ENCODE measurements around the gene NGF. TPM values are rescaled to one million over a fixed set of nuclear protein-coding genes. Genes with fewer than 3 reads are reported as not detected.

The NGF gene
- total RNA-seq, 8 experiments from 2014 or later, result 0.57 to 20.0 (median 0.78) TPM; not detected in 4

DNA sequence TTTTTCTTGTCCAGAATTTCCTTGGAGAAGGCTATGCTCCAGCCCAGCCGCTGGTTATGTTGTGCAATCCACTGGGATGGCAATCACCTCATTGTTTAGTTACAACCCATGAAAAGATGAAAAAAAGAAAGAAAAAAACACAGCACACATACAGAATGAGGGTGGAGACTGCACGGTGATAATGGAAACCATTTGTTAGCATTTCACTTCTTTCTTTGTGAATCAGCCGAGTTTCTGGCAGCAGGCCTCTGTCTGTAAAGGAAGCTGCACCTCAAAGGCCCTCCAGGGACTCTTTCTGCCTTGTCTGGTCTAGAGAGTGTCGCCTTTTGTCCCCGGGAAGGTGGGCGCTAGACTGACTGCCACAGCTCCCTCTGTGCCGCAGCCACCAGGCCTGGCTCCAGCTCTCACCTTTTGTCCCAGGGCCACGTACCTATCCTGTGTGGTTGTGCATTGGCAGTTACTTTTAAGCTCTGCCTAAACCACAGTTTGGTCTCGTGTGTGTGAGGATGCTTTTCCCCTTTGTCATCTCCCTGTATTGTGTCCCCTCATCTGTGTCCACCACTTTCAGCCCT, 35.6 kb downstream of the NGF start:
- no peak overlapping the region for H3K4me3 ChIP-seq
- 7 to 43% (median 28%) methylated on average over 3 to 9 of the region's 9 CpGs; no CpG with 5 or more reads in 1 of the 10 experiments for whole genome bisulfite sequencing, 10 experiments
- H3K4me1 ChIP-seq (replicated peaks in 1 of 2), result peaks cover 0 to 27% of the 10 kb centered on the region in 2 donors
- peak; percentile 61 to 93 (median 90) for ATAC-seq (replicated peaks in 6 of 8)
- H3K27ac ChIP-seq, result no peak overlapping the region
- in situ Hi-C loops (cut with MboI; ENCODE audit: low pct_unique_long_range_greater_than_20kb in 2 of 9, low sequenced_read_pairs in 9 of 9, unreplicated experiment in 9 of 9), result no loop called here

DNA sequence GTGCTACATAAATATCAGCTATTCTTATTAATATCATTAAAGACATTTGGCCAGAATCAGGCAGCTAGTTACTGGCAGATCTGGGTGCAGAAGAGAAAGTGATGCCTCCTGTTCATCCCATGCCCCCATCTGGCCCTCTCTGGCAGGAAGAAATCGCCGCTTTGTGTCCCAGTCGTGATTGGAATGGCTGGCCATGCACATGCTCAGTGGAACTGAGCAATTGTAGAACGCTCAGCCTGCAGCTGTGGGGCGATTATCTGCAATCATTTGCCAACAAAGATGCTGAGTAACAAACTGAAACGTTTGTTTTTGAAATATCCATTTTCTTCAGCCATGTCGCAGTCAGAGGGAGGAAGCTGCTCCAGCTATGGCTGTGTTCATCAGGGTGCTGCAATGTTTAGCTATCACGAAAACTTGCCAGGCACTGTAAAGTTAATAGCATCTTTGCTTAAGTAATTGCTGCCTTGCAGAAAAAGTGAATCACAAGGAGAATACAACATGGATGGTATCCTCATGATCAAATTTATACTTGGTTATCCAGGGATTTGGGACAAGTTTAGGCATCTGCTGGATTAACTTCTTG, 36.5 kb downstream of the NGF start:
- peaks cover 0 to 27% of the 10 kb centered on the region in 2 donors for H3K4me1 ChIP-seq (replicated peaks in 1 of 2)
- H3K27ac ChIP-seq, result no peak overlapping the region
- ATAC-seq (replicated peaks in 6 of 8), result no peak
- WGBS, 10 experiments, result 60 to 100% (median 88%) methylated on average over 2 to 8 of the region's 8 CpGs; no CpG with 5 or more reads in 1 of the 10 experiments
- in situ Hi-C loops (cut with MboI; ENCODE audit: low pct_unique_long_range_greater_than_20kb in 2 of 9, low sequenced_read_pairs in 9 of 9, unreplicated experiment in 9 of 9), result no loop called here
- H3K4me3 ChIP-seq, result no peak overlapping the region

DNA sequence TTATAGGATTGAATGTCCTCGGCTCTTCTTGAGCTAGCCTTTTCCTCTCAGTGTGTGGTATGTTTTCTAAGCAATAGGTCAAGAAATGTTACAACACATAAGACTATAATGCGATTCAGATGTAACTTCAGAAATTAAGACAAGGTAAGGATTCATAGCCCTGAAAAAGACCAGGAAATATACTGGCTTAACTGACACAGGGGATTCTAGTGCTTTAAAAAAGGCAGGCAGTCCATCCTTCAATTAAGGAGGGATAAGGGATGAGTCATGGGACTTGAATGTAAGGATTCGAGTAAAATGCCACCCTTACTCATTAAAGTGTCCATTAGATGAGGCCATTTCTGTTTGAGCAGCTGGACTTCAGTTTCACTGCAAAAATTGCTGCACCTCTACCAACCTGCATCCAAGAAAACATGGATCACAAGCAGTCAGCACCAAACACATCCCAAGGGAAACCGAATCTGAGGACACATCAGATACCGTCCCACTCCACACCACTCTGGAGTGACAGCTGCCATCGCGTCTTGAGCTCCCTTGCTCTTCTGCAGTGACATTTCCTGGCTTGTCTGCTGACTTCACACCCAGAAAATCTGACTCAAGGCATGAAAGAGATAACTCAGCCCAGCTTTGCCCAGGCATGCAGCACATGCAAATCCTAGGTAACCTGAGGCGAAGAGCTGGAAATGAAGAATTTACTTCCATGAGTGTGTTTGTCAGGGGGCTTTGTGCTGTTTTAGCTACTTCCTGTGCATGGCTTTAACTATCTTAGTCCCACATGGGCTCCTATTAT, 37.8 kb downstream of the NGF start:
- peaks cover 0 to 27% of the 10 kb centered on the region in 2 donors for H3K4me1 ChIP-seq (replicated peaks in 1 of 2)
- peak in 7 of 8 experiments; percentile 17 to 58 (median 34) for ATAC-seq (replicated peaks in 6 of 8)
- no peak overlapping the region for H3K27ac ChIP-seq
- no peak overlapping the region for H3K4me3 ChIP-seq
- 30 to 100% (median 89%) methylated on average over 1 to 8 of the region's 8 CpGs; no CpG with 5 or more reads in 1 of the 10 experiments for WGBS, 10 experiments
- in situ Hi-C loops (cut with MboI; ENCODE audit: low pct_unique_long_range_greater_than_20kb in 2 of 9, low sequenced_read_pairs in 9 of 9, unreplicated experiment in 9 of 9), result no loop called here

DNA sequence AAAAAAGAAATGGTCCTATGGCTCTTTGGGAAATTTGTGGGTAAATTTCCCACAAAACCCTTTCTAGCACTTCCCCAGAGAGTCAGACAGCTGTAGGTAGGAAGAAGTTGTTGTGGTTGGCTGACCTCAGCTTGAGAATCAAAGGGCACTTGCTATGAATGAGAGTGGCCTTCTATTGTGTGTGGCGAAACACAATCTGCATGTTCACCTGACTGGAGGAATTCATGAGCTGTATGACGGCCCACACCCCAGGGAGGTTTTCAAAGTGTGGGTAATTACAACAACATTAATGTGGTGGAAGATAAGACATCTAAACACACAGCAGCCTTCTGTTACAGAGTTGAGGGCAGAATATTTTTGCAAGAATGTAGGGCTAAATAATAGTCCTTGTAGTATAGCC, 38.8 kb downstream of the NGF start:
- 47 to 100% (median 86%) methylated on average over 1 to 2 of the region's 2 CpGs; no CpG with 5 or more reads in 5 of the 10 experiments for WGBS, 10 experiments
- Histone ChIP-seq H3K27ac (no peak overlapping the region), H3K4me1 (replicated peaks in 1 of 2) (peaks cover 0 to 27% of the 10 kb centered on the region in 2 donors), H3K4me3 (no peak overlapping the region)
- no peak for ATAC-seq (replicated peaks in 6 of 8)
- in situ Hi-C loops (cut with MboI; ENCODE audit: low pct_unique_long_range_greater_than_20kb in 2 of 9, low sequenced_read_pairs in 9 of 9, unreplicated experiment in 9 of 9), result loop anchor here in 1 of 9 experiments (25.0 kb wide), 1 partner anchor 288 kb away; no protein-coding TSS in a partner anchor

DNA sequence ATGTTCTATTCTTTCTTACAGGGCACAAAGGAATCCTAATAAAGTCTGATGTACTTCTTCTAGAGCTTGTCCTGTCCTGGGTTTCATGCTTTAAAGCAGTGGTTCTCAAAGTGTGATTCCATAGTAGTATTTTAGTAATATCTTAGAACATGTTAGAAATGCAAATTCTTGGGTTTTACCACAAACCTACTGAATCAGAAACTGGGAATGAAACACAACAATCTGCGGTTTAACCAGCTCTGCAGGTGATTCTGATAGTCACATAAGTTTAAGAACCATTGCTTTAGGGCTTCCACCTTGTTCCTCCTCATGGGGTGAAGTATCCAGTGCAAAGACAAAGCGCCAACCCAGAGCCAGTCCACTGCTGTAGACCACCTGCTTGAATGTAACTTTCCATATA, 41.1 kb downstream of the NGF start:
- 67 to 100% (median 93%) methylated on average over 1 to 2 of the region's 2 CpGs; no CpG with 5 or more reads in 2 of the 10 experiments for WGBS, 10 experiments
- Histone ChIP-seq H3K4me1 (replicated peaks in 1 of 2) (peaks cover 0 to 23% of the 10 kb centered on the region in 2 donors), H3K27ac (no peak overlapping the region), H3K4me3 (no peak overlapping the region)
- no peak for ATAC-seq (replicated peaks in 6 of 8)
- in situ Hi-C loops (cut with MboI; ENCODE audit: low pct_unique_long_range_greater_than_20kb in 2 of 9, low sequenced_read_pairs in 9 of 9, unreplicated experiment in 9 of 9), result loop anchor here in 1 of 9 experiments (25.0 kb wide), 1 partner anchor 290 kb away; no protein-coding TSS in a partner anchor

DNA sequence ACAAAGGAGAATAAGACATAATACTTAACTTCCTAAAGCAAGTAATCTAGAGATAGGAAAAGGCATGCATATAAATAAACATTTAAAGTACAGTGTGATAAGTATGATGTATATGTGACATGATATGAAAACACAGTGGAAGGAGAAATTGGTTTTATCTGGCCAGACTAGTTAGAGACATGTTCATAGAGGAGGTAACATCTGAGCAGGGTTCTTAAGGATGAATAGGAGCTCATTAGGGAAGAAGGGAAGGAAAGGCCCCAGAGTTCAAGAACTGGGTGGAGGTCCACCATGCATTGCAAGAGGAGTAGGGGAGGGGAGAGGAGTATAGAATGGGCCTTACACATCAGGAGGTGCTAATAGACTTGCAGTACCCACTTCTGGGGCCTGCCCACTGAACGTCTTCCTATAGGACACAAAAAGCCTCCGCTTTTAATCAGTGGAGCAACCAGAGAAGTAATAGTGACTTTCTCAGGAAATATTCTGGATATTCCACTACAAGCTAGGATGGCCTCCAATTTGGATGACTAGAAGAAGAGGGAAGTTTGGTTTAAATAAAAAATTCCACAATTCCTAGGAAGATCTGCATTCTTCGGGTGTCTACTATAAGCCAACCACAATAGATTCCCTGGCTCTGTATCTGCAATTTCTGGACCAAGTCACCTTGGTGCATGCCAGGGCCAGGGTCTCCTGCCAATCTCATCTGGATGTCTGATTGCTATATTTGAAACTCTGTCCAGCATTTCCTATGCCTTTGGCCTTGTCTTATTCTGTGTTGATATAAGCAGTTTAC, 41.9 kb downstream of the NGF start:
- no peak for ATAC-seq (replicated peaks in 6 of 8)
- in situ Hi-C loops (cut with MboI; ENCODE audit: low pct_unique_long_range_greater_than_20kb in 2 of 9, low sequenced_read_pairs in 9 of 9, unreplicated experiment in 9 of 9), result loop anchor here in 1 of 9 experiments (25.0 kb wide), 1 partner anchor 291 kb away; no protein-coding TSS in a partner anchor
- H3K4me3 ChIP-seq, result no peak overlapping the region
- H3K27ac ChIP-seq, result no peak overlapping the region
- 64 to 100% (median 92%) methylated on average over 1 to 3 of the region's 3 CpGs; no CpG with 5 or more reads in 2 of the 10 experiments for WGBS, 10 experiments
- H3K4me1 ChIP-seq (replicated peaks in 1 of 2), result peaks cover 0 to 15% of the 10 kb centered on the region in 2 donors

DNA sequence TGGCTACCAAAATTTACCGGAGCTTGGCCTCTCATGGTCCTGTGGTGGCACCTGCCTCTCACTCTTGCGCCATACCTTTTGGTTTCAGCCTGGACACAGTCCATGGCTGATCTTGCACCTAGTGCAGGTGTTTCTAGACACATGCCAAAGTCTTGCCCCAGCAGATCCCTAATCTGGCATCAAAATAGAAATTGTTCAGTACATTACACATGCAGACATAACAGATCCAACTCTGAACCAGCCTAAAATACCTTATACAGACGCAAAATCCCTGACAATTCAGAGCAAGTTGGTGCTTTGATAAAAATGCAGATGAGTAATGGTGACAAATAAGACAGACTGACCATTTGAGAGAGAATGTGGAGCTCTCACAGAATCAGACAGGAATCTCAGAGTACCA, 44.1 kb downstream of the NGF start:
- no peak overlapping the region for H3K27ac ChIP-seq
- in situ Hi-C loops (cut with MboI; ENCODE audit: low pct_unique_long_range_greater_than_20kb in 2 of 9, low sequenced_read_pairs in 9 of 9, unreplicated experiment in 9 of 9), result loop anchor here in 1 of 9 experiments (25.0 kb wide), 1 partner anchor 293 kb away; no protein-coding TSS in a partner anchor
- H3K4me3 ChIP-seq, result no peak overlapping the region
- H3K4me1 ChIP-seq (replicated peaks in 1 of 2), result no peaks in the 10 kb centered on the region
- WGBS, 10 experiments, result 71 to 100% (median 98%) methylated on average over 1 to 3 of the region's 3 CpGs; no CpG with 5 or more reads in 4 of the 10 experiments
- ATAC-seq (replicated peaks in 6 of 8), result no peak

DNA sequence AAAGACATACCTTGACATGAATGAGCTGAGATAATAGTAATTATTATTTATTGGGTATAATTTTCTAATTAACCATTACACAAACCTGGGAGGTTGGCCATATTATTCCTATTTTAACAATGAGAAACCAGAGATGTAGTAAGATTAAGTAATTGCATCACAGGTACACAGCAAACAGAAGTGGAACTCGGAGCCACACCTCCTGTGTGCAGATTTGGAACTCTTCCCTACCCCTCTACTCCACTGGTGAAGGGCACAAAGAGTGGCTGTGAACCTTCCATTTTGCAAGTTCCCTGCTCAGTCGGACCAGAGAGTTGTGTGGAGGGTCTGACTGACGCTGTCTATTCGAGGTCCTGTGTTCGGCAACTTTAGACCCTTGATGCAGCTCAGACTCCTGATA, 45.0 kb downstream of the NGF start:
- Histone ChIP-seq H3K4me1 (replicated peaks in 1 of 2) (no peaks in the 10 kb centered on the region), H3K27ac (no peak overlapping the region), H3K4me3 (no peak overlapping the region)
- ATAC-seq (replicated peaks in 6 of 8), result no peak
- 63 to 100% (median 87%) methylated on average over 1 to 5 of the region's 5 CpGs; no CpG with 5 or more reads in 4 of the 10 experiments for WGBS, 10 experiments
- in situ Hi-C loops (cut with MboI; ENCODE audit: low pct_unique_long_range_greater_than_20kb in 2 of 9, low sequenced_read_pairs in 9 of 9, unreplicated experiment in 9 of 9), result loop anchor here in 1 of 9 experiments (25.0 kb wide), 1 partner anchor 294 kb away; no protein-coding TSS in a partner anchor

DNA sequence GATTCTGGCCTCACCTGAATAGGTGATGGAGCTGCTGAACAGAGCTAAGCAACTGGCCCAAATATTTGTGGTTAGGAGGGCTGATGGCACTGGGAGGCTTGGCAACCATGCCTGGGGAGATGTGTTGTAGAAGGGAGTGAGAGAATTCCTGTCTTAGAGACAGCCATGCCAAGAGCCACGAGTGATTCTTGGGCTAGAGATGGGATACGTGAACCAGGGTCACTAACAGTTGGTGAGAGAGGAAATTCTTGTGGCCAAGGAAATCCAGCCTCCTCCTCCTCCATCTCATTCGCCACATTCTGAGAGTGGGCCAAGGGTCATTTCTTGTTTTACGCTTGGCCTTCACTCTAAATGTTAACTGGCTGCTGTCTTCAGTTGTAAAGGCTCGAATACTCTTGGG, 46.3 kb downstream of the NGF start:
- Histone ChIP-seq H3K4me3 (no peak overlapping the region), H3K27ac (no peak overlapping the region), H3K4me1 (replicated peaks in 1 of 2) (no peaks in the 10 kb centered on the region)
- WGBS, 10 experiments, result 80 to 100% (median 91%) methylated on average over 1 to 5 of the region's 5 CpGs; no CpG with 5 or more reads in 4 of the 10 experiments
- ATAC-seq (replicated peaks in 6 of 8), result no peak
- in situ Hi-C loops (cut with MboI; ENCODE audit: low pct_unique_long_range_greater_than_20kb in 2 of 9, low sequenced_read_pairs in 9 of 9, unreplicated experiment in 9 of 9), result loop anchor here in 1 of 9 experiments (25.0 kb wide), 1 partner anchor 296 kb away; no protein-coding TSS in a partner anchor

DNA sequence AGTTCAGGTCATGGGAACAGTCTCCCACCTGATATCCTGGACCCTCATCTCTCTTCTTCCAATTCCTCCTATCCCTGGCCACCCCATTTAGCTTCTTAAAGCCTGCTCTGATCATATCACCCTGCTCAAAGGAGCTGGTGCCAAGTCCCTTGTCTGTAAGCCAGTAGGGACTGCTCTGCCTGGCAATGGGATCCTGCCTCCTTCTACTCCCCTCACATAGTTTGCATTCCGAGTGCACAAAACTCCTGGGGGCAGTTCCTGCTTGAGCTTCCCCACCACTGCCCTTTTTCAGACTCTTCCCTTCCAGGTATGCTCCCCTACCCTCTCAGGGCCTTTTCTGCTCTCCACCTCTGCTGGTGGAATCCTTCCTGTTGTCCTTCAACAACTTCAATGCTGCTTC, 48.1 kb downstream of the NGF start:
- no peaks in the 10 kb centered on the region for H3K4me1 ChIP-seq (replicated peaks in 1 of 2)
- H3K4me3 ChIP-seq, result no peak overlapping the region
- in situ Hi-C loops (cut with MboI; ENCODE audit: low pct_unique_long_range_greater_than_20kb in 2 of 9, low sequenced_read_pairs in 9 of 9, unreplicated experiment in 9 of 9), result loop anchor here in 1 of 9 experiments (25.0 kb wide), 1 partner anchor 297 kb away; no protein-coding TSS in a partner anchor
- H3K27ac ChIP-seq, result no peak overlapping the region
- no peak for ATAC-seq (replicated peaks in 6 of 8)
- 20 to 100% (median 75%) methylated on average over 1 of the region's 1 CpG; no CpG with 5 or more reads in 3 of the 10 experiments for WGBS, 10 experiments

DNA sequence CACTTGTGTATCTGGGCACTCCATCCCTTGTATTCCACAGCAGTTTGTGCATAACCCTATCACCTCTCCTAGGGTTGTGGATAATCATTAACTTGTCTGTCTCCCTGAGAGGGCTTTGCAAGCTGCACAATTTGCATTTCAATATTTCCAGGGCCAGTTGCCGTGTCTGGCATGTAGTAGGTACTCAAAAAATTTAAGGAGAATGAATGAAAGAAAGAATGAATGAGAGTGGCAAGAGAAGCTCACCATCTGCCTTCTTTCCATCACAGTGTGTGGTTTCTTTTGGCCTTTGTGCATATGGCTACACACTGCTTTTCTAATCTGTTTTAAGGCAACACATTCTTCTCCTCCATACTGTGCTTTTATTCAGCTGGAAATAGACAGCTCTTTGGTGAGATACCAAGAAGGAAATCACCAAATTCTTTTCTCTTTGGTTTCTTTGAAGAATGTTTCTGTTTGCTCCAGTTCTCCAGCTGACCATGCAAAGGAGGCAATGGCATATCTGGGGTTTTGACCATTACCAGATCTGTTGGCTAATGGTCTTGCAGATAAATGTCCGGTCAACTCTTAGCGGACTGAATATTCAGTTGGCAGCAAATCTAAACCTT, 49.4 kb downstream of the NGF start:
- in situ Hi-C loops (cut with MboI; ENCODE audit: low pct_unique_long_range_greater_than_20kb in 2 of 9, low sequenced_read_pairs in 9 of 9, unreplicated experiment in 9 of 9), result loop anchor here in 1 of 9 experiments (25.0 kb wide), 1 partner anchor 299 kb away; no protein-coding TSS in a partner anchor
- no peak overlapping the region for H3K27ac ChIP-seq
- no peak overlapping the region for H3K4me3 ChIP-seq
- no peak for ATAC-seq (replicated peaks in 6 of 8)
- H3K4me1 ChIP-seq (replicated peaks in 1 of 2), result no peaks in the 10 kb centered on the region
- 57 to 100% (median 69%) methylated on average over 2 to 3 of the region's 3 CpGs for WGBS, 10 experiments

Data from motor neuron (in vitro differentiated cells).